ENCODE data around the gene MYL2. TPM values are rescaled to one million over a fixed set of nuclear protein-coding genes. Genes with fewer than 3 reads are reported as not detected.

The MYL2 gene
- total RNA-seq, 1 donor from 2014 or later, result 1.7 TPM

DNA sequence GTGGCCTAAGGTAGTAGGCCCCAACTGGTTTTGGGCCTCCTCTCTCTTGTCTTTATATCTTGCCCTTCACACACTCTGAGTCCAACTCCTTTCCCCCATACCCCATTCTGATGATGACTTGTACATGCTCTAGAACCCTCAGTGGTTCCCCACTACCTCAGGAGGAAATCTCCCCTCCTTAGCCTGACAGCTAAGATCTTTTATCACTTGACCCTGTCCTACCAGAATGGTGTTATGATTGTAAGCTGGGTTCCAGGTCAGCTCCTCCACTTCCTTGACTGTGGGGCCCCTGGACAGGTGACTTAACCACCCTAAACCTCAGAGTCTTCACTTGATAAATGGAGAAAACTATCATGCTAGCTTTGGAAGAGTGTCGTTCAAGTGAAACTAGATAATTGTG is 9.4 kb upstream of the MYL2 start:
- no peak for ATAC-seq

GRCh38 chr12:110928700-110929099 is 8.3 kb upstream of the MYL2 start:
- no peak for ATAC-seq

- no peak for ATAC-seq
These were observed 7.2 kb upstream of the MYL2 start for GRCh38 chr12:110927546-110927945.

DNA sequence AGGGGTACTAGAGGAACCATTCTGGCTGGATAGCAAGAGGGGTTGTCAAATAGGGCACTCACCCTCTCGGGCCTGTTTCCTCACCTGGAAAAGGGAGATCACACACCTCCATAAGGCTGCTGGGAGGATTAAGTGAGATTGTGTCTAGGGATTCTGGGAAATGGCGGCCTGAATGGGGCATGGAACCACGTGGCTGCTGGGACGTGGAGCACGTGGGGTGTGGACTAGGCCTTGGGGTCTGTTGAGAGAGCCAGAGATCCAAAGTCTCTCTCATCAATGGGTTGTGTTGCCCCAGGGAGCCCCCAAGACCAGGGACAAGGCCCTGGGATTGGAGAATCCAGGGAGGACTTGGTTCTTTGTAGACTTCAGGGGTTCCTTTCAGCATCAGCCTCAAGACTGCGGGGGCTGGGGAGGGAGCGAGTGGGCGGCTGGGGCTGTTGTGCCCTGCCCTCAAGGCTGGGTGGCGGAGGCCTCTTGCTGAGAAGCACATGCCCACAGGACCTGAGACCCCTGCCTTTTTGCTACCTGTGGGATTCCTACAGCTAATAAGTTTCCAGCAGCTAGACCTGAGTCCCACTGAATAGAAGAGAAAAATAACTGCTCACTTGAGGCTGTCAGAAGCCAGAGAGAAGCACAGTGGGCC is 3.4 kb upstream of the MYL2 start:
- ATAC-seq, result no peak

GRCh38 chr12:110923192-110923591 is 2.8 kb upstream of the MYL2 start:
- ATAC-seq, result no peak

DNA sequence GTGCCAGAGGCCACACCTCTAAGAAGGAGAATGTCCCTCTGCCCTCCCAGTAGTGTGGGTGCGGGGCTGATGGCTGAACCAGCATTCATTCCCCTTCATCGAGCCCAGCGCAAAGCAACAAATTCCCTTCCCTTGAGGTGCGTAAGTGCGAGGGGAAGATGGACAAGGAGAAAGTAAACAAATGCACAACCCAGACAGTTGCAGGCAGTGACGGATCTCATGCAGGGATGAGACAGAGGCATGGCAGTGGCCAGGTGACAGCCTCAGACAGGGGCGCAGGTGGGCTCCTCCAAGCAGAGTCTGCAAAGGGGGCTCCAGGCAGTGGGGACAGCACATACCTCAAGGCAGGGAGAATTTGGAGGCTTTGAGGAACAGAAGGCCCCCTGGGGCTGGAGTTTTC is 2.3 kb upstream of the MYL2 start:
- ATAC-seq, result no peak

DNA sequence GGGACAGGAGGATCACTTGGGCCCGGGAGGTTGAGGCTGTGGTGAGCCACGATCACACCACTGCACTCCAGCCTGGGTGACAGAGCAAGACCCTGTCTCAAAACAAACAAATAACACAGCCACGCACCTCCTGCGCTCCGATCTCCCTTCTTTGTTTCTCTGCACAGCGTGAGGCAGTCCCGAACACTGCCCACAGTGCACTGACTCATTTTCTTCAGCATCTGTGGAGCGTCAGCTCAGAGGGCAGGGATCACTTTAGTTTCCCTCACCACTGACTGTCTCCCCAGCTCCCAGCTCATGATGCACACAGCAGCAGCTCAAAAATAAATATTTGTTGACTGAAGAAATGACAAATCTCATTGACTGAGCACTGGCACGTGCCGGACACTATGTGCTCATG is 883 bp upstream of the MYL2 start:
- ATAC-seq, result no peak

- no peak for ATAC-seq
These were observed 659 bp downstream of the MYL2 start for GRCh38 chr12:110919720-110920119.

- no peak for ATAC-seq
These were observed 2.4 kb downstream of the MYL2 start for GRCh38 chr12:110917961-110918360.

- no peak for ATAC-seq
These were observed 2.9 kb downstream of the MYL2 start for GRCh38 chr12:110917467-110917866.

DNA sequence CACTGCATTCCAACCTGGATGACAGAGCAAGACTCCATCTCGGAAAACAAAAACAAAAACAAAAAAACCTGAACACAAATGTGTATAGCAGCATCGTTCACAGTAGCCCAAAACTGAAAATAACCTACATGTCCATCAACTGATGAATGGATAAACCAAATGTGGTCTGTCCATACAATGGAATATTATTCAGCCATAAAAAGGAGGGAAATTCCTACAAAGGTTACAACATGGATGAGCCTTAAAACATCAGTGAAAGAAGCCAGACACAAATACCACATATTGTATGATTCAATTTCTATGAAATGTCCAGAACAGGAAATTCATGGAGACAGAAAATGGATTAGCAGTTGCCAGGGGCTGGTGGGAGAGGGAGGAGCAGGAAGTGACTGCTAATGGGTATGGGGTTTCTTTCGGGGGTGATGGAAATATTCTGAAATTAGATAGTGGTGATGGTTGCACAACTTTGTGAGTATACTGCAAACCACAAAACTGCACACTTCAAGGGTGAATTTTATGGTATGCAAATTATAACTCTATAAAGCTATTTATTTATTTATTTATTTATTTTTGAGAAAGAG is 4.0 kb downstream of the MYL2 start:
- no peak for ATAC-seq

GRCh38 chr12:110913119-110914056 is 7.0 kb downstream of the MYL2 start:
- ATAC-seq, result peak; percentile 36

DNA sequence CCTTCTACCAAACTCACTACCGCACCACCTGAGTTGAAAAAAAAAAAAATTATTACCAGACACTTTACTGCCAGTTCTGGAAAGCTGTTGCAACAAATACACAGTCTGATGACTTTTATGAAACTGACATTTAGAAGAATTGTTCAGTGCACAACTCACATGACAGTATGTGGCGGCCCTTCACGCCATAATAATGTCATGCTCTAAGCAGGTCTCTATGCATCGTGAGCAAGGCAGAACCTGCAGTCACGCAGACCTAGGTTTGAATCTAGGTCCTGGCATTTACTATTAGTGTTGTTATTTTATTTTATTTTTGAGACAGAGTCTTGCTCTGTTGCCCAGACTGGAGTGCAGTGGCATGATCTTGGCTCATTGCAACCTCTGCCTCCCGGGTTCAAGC is 8.1 kb downstream of the MYL2 start:
- no peak for ATAC-seq

- ATAC-seq, result no peak
These were observed 11.8 kb downstream of the MYL2 start for GRCh38 chr12:110908377-110909152.

- ATAC-seq, result no peak
These were observed 12.8 kb downstream of the MYL2 start for GRCh38 chr12:110907583-110907982.

- no peak for ATAC-seq
These were observed 13.4 kb downstream of the MYL2 start for GRCh38 chr12:110906985-110907384.

DNA sequence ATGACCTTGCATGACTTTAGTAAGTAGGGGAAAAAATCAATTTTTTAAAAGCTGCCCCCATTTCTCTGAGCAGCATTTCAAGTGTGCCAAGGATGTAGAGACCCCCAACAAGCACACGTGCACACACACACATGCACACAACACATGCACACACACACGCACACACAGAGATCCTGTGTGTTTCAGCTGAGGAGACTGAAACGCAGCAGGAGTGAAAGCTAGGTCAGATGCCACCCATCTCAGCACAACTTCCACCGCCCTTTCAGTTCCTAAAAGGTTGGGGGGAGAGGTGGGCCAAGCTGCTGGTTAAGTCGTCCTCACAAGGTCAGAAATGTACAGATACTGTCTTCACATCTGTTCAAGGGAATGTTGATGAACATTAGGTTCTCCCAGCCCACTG is 13.9 kb downstream of the MYL2 start:
- ATAC-seq, result no peak

GRCh38 chr12:110906083-110906482 is 14.3 kb downstream of the MYL2 start:
- no peak for ATAC-seq

- no peak for ATAC-seq
These were observed 16.9 kb downstream of the MYL2 start for GRCh38 chr12:110903511-110903910.

- no peak for ATAC-seq
These were observed 19.0 kb downstream of the MYL2 start for GRCh38 chr12:110901401-110901800.

- peak; percentile 87 for ATAC-seq
These were observed 23.8 kb downstream of the MYL2 start for GRCh38 chr12:110896559-110896958.

GRCh38 chr12:110893956-110894355 is 26.4 kb downstream of the MYL2 start:
- ATAC-seq, result no peak

DNA sequence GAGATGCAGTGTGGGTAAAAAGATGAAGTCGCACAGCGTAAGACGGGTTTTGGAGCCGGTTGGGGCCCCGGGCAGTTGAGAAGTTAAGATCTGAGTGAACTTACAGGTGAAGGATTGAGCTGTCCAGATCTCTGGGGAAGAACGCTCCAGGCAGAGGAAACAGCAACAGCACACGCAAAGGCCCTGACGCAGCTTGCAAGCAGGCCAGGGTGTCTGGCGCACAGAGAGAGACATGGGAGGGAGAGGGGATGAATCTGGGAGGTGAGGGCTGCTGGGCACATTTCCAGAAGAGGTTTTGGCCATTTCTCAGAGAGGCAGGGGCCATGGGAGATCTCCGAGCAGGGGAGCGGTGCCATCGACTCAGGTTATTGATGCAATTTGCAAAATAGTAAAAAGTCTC is 31.0 kb downstream of the MYL2 start:
- no peak for ATAC-seq

Measured in esophagus mucosa (tissue), 1 donor.